Right forelimb (tissue), 1 donor: ENCODE measurements around the gene DNAJC3.
"Not testable (repeated sequence)": the region's sequence is repeated elsewhere in the genome, so short reads cannot be mapped to it uniquely, and the experiment has no call there.

Experiments used
- DNase-seq: peaks from one replicate; pipeline ENCODE4 v3.0.0-alpha.2; 2018

Gene DNAJC3

GRCh38 chr13:95784161-95784899 lies 107.4 kb downstream of the DNAJC3 start:
- no peak for DNase-seq

- no peak for DNase-seq
Measured at GRCh38 chr13:95784900-95785290, 108.0 kb downstream of the DNAJC3 start.

GRCh38 chr13:95787356-95788099 lies 110.6 kb downstream of the DNAJC3 start:
- no peak for DNase-seq

- no peak for DNase-seq
Measured at GRCh38 chr13:95788100-95788463, 111.1 kb downstream of the DNAJC3 start.

GRCh38 chr13:95789315-95789714 lies 112.4 kb downstream of the DNAJC3 start:
- DNase-seq = not testable (repeated sequence)

GRCh38 chr13:95791084-95791722 lies 114.3 kb downstream of the DNAJC3 start:
- no peak for DNase-seq

- no peak for DNase-seq
Measured at GRCh38 chr13:95793018-95793555, 116.1 kb downstream of the DNAJC3 start.

- DNase-seq = no peak
Measured at GRCh38 chr13:95793781-95794180, 116.8 kb downstream of the DNAJC3 start.

GRCh38 chr13:95797016-95797415 lies 120.1 kb downstream of the DNAJC3 start:
- DNase-seq = no peak

GRCh38 chr13:95800436-95800835 lies 123.5 kb downstream of the DNAJC3 start:
- no peak for DNase-seq

GRCh38 chr13:95801825-95802224 lies 124.9 kb downstream of the DNAJC3 start:
- no peak for DNase-seq

GRCh38 chr13:95805921-95806320 lies 129.0 kb downstream of the DNAJC3 start:
- no peak for DNase-seq

- no peak for DNase-seq
Measured at GRCh38 chr13:95809429-95809828, 132.5 kb downstream of the DNAJC3 start.

- DNase-seq = no peak
Measured at GRCh38 chr13:95813139-95813538, 136.2 kb downstream of the DNAJC3 start.

- DNase-seq = no peak
Measured at GRCh38 chr13:95814495-95814894, 137.6 kb downstream of the DNAJC3 start.

- no peak for DNase-seq
Measured at GRCh38 chr13:95822303-95822702, 145.4 kb downstream of the DNAJC3 start.

GRCh38 chr13:95833126-95833525 lies 156.2 kb downstream of the DNAJC3 start:
- DNase-seq = no peak

GRCh38 chr13:95833719-95834118 lies 156.8 kb downstream of the DNAJC3 start:
- no peak for DNase-seq

- DNase-seq = peak; percentile 81
Measured at GRCh38 chr13:95834134-95834765, 157.3 kb downstream of the DNAJC3 start.

- no peak for DNase-seq
Measured at GRCh38 chr13:95841894-95842293, 165.0 kb downstream of the DNAJC3 start.

GRCh38 chr13:95842898-95843297 lies 166.0 kb downstream of the DNAJC3 start:
- DNase-seq = no peak
